ENCODE data around the gene HMGN1. TPM values are rescaled to one million over a fixed set of nuclear protein-coding genes. Genes with fewer than 3 reads are reported as not detected.

HMGN1 gene, protein sequence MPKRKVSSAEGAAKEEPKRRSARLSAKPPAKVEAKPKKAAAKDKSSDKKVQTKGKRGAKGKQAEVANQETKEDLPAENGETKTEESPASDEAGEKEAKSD
- 1,995 and 2,070 TPM in 2 replicates for polyA plus RNA-seq
- 339 and 402 TPM in 2 replicates for polyA minus RNA-seq

DNA sequence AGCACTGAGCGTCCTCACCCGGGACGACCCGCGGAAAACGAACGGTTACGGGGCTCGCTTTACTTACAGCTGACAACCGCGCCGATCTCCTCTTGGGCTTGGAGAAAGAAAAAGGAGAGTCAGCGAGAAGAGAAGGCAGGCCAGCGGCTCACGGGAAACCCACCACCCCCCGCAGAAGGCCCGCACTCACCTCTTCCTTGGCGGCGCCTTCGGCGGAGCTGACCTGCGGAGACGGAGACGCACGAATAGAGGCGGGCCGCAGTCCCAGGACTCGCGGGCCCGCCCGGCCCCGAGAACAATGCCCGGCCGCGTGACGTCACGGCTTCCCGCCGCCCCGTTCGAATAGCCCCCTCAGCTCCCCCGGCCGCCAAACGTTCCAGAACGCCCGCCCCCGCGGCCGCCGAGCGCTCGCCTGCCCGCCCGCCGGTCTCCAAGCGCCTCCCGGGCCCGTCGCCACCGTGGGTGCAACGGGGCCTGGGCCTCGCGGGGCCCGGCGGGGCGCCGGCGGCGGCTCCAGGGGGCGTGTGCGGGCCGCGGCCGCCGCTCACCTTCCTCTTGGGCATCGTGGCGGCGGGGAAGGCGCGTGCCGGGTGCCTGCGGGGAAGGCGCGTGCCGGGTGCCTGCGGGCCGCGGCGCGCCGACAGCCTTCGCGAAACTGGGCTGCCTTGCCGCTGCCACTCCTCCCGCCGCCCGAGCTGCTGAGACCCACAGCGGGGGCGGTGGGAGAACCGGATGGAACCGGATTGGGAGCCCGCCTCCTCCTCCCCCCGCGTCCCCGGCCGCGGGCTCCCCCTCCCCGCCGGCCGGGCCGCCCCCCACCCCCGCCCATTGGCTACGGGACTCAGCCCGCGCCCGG, at the start of gene HMGN1:
Gene HMGN1 (minus strand): TSS at position 734 of the 856 bp plus-strand sequence. CDS start 171 bp downstream, at position 563.
- TF ChIP-seq, protein P1, sequence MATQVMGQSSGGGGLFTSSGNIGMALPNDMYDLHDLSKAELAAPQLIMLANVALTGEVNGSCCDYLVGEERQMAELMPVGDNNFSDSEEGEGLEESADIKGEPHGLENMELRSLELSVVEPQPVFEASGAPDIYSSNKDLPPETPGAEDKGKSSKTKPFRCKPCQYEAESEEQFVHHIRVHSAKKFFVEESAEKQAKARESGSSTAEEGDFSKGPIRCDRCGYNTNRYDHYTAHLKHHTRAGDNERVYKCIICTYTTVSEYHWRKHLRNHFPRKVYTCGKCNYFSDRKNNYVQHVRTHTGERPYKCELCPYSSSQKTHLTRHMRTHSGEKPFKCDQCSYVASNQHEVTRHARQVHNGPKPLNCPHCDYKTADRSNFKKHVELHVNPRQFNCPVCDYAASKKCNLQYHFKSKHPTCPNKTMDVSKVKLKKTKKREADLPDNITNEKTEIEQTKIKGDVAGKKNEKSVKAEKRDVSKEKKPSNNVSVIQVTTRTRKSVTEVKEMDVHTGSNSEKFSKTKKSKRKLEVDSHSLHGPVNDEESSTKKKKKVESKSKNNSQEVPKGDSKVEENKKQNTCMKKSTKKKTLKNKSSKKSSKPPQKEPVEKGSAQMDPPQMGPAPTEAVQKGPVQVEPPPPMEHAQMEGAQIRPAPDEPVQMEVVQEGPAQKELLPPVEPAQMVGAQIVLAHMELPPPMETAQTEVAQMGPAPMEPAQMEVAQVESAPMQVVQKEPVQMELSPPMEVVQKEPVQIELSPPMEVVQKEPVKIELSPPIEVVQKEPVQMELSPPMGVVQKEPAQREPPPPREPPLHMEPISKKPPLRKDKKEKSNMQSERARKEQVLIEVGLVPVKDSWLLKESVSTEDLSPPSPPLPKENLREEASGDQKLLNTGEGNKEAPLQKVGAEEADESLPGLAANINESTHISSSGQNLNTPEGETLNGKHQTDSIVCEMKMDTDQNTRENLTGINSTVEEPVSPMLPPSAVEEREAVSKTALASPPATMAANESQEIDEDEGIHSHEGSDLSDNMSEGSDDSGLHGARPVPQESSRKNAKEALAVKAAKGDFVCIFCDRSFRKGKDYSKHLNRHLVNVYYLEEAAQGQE (IDR thresholded peaks at IDR 0.05; ENCODE audit: borderline replicate concordance), result peak; percentile 17
- TF ChIP-seq EP300 (conservative IDR thresholded peaks at IDR 0.05; ENCODE audit: poor library complexity, severe bottlenecking), result peak; percentile 17
- peak; percentile 81 for TF ChIP-seq TAF1 (IDR thresholded peaks at IDR 0.05; ENCODE audit: low read depth)
- TF ChIP-seq, protein P2, sequence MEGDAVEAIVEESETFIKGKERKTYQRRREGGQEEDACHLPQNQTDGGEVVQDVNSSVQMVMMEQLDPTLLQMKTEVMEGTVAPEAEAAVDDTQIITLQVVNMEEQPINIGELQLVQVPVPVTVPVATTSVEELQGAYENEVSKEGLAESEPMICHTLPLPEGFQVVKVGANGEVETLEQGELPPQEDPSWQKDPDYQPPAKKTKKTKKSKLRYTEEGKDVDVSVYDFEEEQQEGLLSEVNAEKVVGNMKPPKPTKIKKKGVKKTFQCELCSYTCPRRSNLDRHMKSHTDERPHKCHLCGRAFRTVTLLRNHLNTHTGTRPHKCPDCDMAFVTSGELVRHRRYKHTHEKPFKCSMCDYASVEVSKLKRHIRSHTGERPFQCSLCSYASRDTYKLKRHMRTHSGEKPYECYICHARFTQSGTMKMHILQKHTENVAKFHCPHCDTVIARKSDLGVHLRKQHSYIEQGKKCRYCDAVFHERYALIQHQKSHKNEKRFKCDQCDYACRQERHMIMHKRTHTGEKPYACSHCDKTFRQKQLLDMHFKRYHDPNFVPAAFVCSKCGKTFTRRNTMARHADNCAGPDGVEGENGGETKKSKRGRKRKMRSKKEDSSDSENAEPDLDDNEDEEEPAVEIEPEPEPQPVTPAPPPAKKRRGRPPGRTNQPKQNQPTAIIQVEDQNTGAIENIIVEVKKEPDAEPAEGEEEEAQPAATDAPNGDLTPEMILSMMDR (IDR thresholded peaks at IDR 0.05; ENCODE audit: poor library complexity, severe bottlenecking), result no peak
- no peak for TF ChIP-seq SMC3 (conservative IDR thresholded peaks at IDR 0.05; ENCODE audit: poor library complexity)
- TF ChIP-seq MXI1 (conservative IDR thresholded peaks at IDR 0.05; ENCODE audit: poor library complexity, severe bottlenecking), result peak; percentile 76
- no peak for TF ChIP-seq EZH2 (IDR thresholded peaks at IDR 0.05; ENCODE audit: borderline replicate concordance, insufficient read depth, low read length, poor library complexity, severe bottlenecking)
- TF ChIP-seq POLR2AphosphoS5 (IDR thresholded peaks at IDR 0.05), result peak; percentile 94
- H3F3A ChIP-seq (ENCODE audit: insufficient read depth, low read length, poor library complexity, severe bottlenecking), result peaks cover 2% of the 10 kb centered on the region
- no peaks in the 10 kb centered on the region for H3K36me3 ChIP-seq (ENCODE audit: insufficient read depth, low read length)
- H4K20me1 ChIP-seq (ENCODE audit: insufficient read depth), result peaks cover 12% of the 10 kb centered on the region
- H3K4me2 ChIP-seq (ENCODE audit: low read length), result peak within 1 kb of the TSS; percentile 89
- H3K9ac ChIP-seq (ENCODE audit: low read length), result peak within 1 kb of the TSS; percentile 97
- peaks cover 46% of the 10 kb centered on the region for H3K79me2 ChIP-seq (replicated peaks; ENCODE audit: insufficient read depth, low read length)
- H3K9me3 ChIP-seq (ENCODE audit: low read length), result no peaks in the 10 kb centered on the region
- H3K9me2 ChIP-seq (ENCODE audit: insufficient read depth, low read length), result no peaks in the 10 kb centered on the region
- H3K4me3 ChIP-seq (ENCODE audit: low read length), result peak within 1 kb of the TSS; percentile 87
- peak within 1 kb of the TSS; percentile 98 for H3K27ac ChIP-seq (ENCODE audit: low read length)
- peak within 1 kb of the TSS; percentile 93 for H2AFZ ChIP-seq (ENCODE audit: low read depth, low read length)
- H3K27me3 ChIP-seq (ENCODE audit: insufficient read depth, low read depth, low read length), result no peaks in the 10 kb centered on the region

DNA sequence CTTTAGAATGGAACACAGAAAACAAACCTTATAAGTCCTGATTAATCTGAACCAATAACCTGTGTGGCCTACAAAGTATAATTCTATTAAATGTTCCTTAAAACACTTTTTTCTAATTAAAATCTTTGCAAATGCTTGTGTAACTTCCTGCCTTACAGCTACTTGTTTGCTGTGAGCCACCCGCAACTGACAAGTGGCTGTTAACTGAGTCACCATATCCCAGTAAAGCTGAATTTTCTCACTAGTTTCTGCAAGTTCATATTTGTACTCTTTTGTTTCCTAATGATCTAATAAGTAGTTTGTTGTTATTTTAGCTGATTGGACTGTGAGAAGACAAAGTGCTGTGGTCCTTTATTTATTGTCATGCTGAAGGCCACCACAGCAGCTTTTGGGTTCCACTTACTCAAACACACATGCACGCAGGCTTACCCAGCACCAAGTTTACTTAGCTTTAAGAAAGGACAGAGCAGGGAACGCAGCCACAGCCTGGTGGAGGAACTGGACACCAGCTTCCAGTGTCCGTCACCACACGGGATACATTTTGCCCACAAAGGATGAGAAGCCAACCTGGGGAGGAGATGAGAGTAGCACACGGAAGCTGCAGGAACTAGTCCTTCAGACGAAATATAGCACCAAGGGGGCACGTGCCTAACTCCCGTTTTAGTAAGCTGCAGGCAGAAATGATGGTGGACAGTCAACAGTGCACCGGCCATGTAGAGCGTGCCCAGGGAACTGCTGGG, 48.9 kb upstream of the HMGN1 start:
- no peaks in the 10 kb centered on the region for H3K36me3 ChIP-seq (ENCODE audit: insufficient read depth, low read length)
- no peak for TF ChIP-seq EZH2 (IDR thresholded peaks at IDR 0.05; ENCODE audit: borderline replicate concordance, insufficient read depth, low read length, poor library complexity, severe bottlenecking)
- TF ChIP-seq, protein P1 (IDR thresholded peaks at IDR 0.05; ENCODE audit: borderline replicate concordance), result no peak

More for the DNA sequence above, 48.9 kb upstream of the HMGN1 start:
- H2AFZ ChIP-seq (ENCODE audit: low read depth, low read length), result no peak overlapping the region
- no peaks in the 10 kb centered on the region for H4K20me1 ChIP-seq (ENCODE audit: insufficient read depth)
- H3K79me2 ChIP-seq (replicated peaks; ENCODE audit: insufficient read depth, low read length), result no peaks in the 10 kb centered on the region
- no peaks in the 10 kb centered on the region for H3F3A ChIP-seq (ENCODE audit: insufficient read depth, low read length, poor library complexity, severe bottlenecking)
- no peaks in the 10 kb centered on the region for H3K27me3 ChIP-seq (ENCODE audit: insufficient read depth, low read depth, low read length)
- no peaks in the 10 kb centered on the region for H3K9me3 ChIP-seq (ENCODE audit: low read length)
- no peak overlapping the region for H3K4me3 ChIP-seq (ENCODE audit: low read length)
- H3K9me2 ChIP-seq (ENCODE audit: insufficient read depth, low read length), result no peaks in the 10 kb centered on the region
- no peak overlapping the region for H3K4me2 ChIP-seq (ENCODE audit: low read length)
- H3K9ac ChIP-seq (ENCODE audit: low read length), result no peak overlapping the region
- no peak overlapping the region for H3K27ac ChIP-seq (ENCODE audit: low read length)

Data from neural cell (in vitro differentiated cells).